Measurements from ENCODE around the gene CXCL6.

DNA sequence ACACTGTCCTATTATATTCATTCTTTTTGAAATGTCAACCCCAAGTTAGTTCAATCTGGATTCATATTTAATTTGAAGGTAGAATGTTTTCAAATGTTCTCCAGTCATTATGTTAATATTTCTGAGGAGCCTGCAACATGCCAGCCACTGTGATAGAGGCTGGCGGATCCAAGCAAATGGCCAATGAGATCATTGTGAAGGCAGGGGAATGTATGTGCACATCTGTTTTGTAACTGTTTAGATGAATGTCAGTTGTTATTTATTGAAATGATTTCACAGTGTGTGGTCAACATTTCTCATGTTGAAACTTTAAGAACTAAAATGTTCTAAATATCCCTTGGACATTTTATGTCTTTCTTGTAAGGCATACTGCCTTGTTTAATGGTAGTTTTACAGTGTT lies 34.3 kb downstream of the CXCL6 start:
- TF ChIP-seq, protein P1, sequence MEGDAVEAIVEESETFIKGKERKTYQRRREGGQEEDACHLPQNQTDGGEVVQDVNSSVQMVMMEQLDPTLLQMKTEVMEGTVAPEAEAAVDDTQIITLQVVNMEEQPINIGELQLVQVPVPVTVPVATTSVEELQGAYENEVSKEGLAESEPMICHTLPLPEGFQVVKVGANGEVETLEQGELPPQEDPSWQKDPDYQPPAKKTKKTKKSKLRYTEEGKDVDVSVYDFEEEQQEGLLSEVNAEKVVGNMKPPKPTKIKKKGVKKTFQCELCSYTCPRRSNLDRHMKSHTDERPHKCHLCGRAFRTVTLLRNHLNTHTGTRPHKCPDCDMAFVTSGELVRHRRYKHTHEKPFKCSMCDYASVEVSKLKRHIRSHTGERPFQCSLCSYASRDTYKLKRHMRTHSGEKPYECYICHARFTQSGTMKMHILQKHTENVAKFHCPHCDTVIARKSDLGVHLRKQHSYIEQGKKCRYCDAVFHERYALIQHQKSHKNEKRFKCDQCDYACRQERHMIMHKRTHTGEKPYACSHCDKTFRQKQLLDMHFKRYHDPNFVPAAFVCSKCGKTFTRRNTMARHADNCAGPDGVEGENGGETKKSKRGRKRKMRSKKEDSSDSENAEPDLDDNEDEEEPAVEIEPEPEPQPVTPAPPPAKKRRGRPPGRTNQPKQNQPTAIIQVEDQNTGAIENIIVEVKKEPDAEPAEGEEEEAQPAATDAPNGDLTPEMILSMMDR (IDR thresholded peaks at IDR 0.05) = no peak
- TF ChIP-seq EP300 (IDR thresholded peaks at IDR 0.05) (no peak), POLR2A (IDR thresholded peaks at IDR 0.05) (no peak)

Measured in tibial nerve (tissue), 4 donors.